ENCODE data around the gene ITPR3.

ITPR3 gene

GRCh38 chr6:33727932-33728331 lies 106.8 kb downstream of the ITPR3 start:
- in situ Hi-C loops (cut with HindIII; ENCODE audit: low sequenced_read_pairs), result no loop called here

- in situ Hi-C loops (cut with HindIII; ENCODE audit: low sequenced_read_pairs), result no loop called here
These were observed 107.3 kb downstream of the ITPR3 start for GRCh38 chr6:33728438-33728837.

DNA sequence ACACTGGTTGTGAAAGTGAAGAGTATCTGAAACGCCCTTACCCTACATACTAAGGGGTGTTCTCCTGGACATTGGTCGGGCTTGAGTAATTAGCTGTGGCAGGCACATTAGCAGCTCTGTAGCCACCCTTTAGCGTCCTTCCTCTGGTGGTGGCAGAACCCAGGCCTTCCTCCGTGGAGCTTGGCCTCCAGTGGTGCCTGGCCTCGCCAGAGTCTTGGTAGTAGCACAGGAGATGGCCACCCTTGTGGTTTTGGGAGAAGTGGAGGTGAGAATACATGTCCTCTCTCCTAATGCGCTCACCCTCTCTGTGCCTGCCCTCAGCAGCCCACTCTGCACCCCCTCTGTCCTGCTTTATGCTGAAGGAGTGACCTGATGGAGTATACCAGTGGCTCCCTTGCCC lies 107.9 kb downstream of the ITPR3 start:
- in situ Hi-C loops (cut with HindIII; ENCODE audit: low sequenced_read_pairs), result no loop called here

- in situ Hi-C loops (cut with HindIII; ENCODE audit: low sequenced_read_pairs), result no loop called here
These were observed 109.5 kb downstream of the ITPR3 start for GRCh38 chr6:33730611-33731010.

DNA sequence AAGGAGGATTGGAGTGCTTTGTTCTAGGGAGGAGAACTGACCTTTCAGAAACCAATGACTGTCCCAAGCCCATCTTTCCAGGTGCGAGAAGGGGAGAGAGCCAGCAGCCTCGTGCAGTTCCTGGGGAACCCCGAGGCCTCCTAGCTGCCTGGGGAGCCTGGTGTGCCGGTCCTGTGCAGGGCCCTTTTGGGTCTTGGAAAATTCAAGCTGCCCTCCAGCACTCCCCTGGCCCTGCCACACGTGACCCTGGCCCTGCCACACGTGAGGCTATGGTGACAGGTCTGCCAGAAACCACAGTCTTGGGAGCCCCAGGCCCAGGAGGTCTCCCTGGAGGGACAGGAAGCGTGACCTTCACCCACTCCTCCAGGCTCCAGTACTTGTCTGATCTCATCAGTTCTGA lies 109.9 kb downstream of the ITPR3 start:
- in situ Hi-C loops (cut with HindIII; ENCODE audit: low sequenced_read_pairs), result no loop called here

DNA sequence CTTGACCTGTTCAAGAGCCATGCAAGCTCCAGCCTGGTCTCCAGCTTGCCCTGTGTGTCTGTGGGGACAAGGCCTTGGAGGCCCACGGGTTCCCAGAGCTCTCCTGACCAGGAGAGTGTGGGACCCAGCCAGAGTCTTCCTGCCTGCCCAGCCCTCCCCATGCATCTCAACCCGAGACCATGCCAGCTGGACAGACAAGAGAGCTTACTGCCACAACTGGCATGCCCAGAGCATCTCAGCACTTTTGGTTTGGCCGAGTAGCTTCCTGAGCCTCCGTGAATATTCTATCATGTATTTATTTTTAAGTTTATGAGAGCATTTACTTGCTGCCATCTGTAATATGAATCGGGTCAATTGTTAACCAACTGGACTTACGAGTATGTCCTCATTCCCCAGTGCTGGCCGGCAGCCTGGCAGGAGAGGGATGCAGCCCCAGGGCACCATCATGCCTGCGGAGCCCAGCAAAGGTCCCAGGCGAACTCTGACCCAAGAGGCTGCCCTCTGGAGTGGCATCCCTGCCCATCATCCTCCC lies 110.7 kb downstream of the ITPR3 start:
- in situ Hi-C loops (cut with HindIII; ENCODE audit: low sequenced_read_pairs), result no loop called here

DNA sequence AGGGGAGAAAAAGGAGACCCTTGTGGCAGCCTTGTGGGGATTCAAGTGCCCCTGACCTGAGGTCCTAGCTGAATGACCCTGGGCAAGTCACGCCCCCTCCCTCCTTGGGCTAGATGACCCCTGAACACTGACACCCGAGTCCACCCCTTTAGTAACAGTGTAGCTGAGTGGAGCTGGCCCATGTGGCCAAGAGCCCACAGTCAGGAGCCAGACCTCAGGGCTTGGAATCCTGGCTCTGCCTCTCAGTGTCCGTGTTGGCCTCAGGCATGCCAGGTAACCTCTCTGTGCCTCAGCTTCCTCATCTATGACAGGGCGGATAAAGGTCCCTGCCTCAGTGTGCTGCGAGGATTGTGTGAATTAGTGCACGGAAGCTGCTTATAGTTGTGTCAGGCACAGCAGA lies 111.3 kb downstream of the ITPR3 start:
- in situ Hi-C loops (cut with HindIII; ENCODE audit: low sequenced_read_pairs), result no loop called here

DNA sequence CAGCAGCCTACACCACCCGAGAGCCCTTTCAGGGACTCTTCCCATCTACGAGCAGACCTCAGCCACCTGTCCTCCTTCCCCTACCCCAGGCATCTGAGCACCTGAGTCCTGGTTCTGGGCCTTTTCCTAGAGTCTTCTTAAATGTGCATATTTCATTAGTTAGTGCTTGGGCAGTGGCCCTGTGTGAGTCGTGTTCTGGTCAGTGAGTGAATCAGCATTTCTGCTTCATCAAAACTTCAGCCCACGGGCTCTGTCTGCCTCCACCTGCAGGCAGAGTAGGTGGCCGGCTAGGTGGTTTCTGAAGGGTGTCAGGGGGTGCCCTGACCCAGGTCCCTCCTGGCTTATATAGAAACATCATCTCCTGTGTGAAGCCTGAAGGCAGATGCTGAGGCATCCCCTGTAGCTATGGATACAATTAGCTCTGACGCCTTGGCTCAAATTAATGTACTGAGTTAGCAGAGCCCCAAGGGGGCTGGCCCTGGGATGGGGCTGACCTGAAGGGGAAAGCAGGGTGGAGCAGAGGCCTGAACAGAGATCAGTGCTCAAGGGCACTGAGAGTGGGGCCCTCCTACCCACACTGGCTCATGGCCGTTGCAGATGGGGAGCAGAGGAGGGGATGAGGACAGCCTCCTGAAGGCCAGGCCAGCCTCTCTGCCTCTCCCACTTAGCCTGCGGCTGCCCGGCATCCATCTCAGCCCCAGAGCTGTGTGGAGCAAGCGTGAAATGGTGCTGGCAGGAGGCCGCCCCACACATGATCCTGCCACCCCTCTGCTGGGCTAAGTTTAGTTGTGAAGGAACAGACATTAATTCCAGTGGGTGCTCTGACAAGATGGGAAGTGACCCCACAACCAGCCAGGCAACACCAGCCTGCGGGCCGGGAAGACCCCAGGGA lies 111.9 kb downstream of the ITPR3 start:
- in situ Hi-C loops (cut with HindIII; ENCODE audit: low sequenced_read_pairs), result no loop called here

- in situ Hi-C loops (cut with HindIII; ENCODE audit: low sequenced_read_pairs), result no loop called here
These were observed 112.5 kb downstream of the ITPR3 start for GRCh38 chr6:33733709-33734007.

DNA sequence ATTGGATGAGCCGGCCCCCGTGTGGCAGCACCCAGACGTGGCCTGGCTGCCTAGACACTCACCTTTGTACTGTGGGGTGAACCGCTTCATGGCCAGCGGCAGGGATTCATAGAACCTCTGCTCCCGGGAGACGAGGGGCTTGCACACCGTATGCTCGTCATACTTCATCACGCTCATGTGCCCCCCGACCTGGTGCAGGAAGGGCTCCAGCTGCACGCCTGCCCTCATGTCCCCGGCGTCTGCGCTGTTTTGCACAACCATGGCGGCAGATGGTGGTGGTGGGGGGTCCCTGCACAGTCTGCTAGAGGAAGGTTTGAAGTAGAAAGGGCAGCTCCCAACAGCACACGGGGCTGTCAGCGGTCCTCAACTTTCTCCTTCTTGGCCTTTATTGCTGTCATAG lies 114.1 kb downstream of the ITPR3 start:
- in situ Hi-C loops (cut with HindIII; ENCODE audit: low sequenced_read_pairs), result no loop called here

DNA sequence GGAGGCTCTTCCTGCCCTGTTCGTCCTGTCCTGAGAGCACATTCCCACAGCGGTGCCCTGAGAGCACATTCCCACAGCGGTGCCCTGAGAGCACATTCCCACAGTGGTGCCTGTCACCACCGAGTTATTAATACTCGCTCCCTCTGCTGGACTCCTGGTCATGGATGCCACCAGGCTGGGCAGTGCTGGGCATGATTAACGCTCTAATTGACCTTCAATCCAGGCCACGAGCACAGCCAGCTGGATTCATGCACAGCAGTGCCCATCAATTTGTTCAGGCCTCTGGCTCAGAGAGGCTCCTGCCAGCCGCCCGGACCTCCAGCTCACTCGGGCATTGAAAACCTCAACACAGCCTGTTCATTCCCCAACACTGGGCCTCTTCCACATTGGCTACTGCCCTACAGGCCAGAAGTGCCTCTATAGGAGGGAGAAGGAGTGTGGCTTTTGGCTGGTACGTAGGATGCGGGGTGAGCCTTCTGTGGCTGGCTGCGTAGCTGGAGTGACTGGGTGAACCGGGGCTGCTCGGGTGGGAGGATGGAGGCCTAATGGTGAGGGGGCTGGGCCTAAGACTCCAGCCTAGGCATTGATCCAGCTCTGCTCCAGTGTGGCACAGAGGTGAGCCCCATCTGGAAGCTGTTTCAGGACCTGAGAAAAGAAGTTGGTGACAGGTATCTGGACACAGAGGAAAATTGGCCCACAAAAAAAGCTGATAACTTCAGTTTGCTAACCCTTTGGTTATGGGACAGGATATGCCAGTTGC lies 116.3 kb downstream of the ITPR3 start:
- in situ Hi-C loops (cut with HindIII; ENCODE audit: low sequenced_read_pairs), result no loop called here

- in situ Hi-C loops (cut with HindIII; ENCODE audit: low sequenced_read_pairs), result no loop called here
These were observed 117.0 kb downstream of the ITPR3 start for GRCh38 chr6:33738153-33738552.

DNA sequence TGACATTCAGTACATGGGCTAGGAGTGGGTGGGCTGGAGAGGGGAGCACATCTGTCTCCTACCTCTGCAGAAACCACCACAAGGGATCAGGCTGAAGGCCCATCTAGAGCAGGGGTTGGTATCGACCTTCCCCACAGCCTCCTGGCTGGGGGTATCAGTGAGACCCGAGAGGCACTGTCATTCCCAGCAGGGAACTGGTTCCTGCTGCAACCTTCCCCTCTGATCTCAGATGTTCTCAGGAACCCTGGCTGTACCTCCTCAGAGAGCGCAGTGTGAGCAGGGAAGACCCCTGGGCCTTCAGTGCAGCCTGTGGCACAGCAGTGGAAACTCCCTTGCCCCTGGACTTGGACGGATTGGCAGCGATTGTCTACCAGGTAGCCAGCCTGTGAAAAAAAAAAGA lies 117.8 kb downstream of the ITPR3 start:
- in situ Hi-C loops (cut with HindIII; ENCODE audit: low sequenced_read_pairs), result no loop called here

DNA sequence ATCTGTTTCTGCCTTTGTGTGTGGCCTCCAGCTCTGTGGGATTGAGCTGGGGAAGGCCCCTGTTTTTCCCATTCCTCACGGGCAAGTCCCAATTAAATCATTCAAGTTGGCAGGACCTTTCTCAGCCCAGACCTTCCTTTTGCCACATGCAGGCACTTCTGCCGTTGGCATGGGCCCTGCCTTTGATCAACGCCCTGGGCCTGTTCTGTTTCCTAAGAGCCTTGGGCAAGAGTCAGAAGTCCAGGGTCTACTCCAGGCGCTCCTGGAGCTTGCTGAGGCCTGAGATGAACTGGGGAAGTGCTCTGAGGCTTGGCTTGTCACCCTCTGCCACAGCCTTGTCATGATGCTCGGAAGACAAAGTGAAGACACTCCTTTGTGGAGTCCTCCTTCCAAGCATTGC lies 118.4 kb downstream of the ITPR3 start:
- in situ Hi-C loops (cut with HindIII; ENCODE audit: low sequenced_read_pairs), result no loop called here

DNA sequence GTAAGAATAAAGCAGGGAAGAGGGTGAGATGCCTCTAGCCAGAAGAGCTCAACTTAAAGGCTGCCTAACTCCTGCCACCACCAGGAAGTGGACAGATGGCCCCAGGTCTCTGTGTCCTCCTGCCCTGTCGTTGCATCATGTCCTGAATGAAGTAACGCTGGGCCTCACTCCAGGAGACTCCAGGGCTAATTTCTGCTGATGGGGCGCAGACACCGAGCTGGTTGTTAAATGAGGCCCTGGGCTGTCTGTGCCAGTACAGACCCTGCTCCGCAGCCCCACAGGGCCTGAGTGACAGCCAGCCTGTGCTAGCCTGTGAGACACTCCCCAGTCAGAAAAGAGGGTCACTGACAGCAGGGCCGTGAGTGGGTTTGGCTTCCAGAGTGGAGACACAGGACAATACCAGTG lies 119.1 kb downstream of the ITPR3 start:
- in situ Hi-C loops (cut with HindIII; ENCODE audit: low sequenced_read_pairs), result no loop called here

DNA sequence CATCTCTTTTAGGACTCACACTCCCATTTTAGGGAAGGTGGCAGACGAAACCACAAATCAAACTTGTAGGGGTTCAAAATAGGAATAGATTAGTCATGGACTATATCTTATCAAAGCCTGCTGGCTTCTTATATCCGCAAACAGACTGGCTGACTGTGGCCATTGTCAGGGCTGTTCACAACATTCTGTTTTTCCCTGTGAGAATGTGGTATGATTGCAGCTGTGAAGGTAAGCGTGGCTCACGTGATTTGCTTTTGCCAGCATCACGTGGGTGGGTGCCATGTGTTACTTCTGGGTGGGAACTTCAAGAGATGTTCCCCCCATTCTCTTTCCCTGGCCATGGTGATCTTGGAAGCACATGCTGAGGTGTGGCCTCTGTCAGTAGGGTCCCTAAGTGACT lies 119.7 kb downstream of the ITPR3 start:
- in situ Hi-C loops (cut with HindIII; ENCODE audit: low sequenced_read_pairs), result no loop called here

GRCh38 chr6:33742092-33742491 lies 121.0 kb downstream of the ITPR3 start:
- in situ Hi-C loops (cut with HindIII; ENCODE audit: low sequenced_read_pairs), result no loop called here

DNA sequence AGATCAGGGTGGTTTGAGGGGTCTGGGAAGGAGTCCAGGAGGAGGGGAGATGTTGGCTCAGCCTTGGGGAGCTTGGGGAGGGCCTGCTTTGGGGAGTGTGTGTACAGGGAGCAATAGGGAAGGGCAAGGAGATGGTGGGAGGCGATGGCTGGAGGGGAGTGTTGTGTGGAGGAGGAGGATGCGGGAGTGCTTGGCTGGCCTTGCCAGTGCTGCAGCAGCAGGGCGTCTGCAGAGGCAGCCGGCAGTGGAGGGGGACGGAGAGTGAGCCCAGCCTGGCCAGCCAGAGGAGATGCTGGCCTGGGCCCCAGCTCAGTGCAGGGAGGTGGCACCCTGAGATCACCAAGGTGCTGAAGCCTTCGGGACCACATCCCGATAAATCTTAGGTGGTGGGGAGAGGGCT lies 121.7 kb downstream of the ITPR3 start:
- in situ Hi-C loops (cut with HindIII; ENCODE audit: low sequenced_read_pairs), result no loop called here

DNA sequence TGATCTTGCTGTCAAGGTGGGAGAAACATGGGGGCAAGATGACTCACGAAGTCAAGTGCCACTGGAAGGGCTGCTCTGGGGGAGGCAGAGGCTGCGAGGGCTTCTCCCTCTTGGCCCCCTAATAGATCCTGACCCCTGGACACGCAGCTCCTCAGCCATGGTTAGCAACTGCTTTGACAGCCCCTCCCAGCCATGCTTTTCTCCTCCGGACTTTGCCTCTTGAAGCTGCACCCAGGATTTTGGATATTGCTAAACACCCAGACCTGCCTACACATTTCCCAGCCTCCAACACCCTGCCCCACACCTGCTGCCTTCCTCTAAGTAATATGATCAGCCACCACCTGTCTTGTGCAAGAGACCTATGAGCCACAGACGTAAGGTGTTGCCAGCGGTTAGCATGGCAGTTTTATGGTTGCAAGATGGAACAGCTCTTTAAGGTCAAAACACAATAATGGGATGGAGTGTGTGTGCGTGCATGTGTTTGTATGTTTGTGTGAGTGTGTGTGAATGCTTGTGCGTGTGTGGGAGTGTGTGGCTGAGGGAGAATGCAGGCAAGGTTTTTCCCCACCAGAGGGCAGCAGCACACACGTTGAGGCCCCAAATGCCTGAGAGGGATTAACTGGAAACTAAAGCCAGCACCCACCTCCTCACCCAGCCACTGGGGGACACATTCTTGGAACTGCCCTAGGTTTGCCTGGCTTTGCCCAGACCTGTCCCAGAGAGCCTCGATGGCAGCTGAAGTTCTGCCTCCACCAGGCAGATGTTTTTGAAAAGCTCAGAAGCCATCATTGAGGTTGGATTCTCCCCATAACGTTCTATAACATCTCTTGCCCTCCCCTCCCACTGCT lies 123.1 kb downstream of the ITPR3 start:
- in situ Hi-C loops (cut with HindIII; ENCODE audit: low sequenced_read_pairs), result no loop called here

DNA sequence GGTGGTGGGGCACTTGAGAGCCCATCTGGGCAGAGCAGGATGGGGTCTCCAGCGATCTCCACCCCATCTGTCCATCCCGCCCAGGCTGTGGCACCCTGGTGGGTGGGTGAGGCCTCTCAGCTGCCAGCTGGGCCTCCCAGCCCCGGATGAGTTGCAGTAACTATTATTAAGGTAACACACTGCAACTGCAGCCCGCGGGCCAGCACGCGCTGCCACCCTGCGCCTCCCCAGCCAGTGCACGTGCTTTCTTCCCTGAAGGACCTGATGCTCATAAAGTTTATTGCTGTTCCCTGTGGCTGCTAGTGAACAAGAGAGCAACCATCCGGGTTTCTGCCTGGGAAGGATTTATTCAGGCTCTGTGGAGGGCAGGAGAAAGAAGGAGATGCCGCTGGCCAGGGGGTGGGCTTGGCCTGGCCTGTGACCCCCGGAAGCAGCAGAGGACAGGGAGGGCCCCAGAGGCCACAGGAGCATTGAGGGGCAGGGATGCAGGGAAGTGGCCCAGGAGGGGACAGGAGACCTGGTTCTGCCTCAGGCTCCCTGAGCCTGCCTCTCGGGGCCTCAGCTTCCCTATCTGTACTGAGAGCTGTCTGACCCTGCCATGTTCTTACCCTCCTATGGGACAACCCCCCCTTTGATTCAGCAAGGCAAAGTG lies 123.9 kb downstream of the ITPR3 start:
- in situ Hi-C loops (cut with HindIII; ENCODE audit: low sequenced_read_pairs), result no loop called here

GRCh38 chr6:33745548-33745947 lies 124.4 kb downstream of the ITPR3 start:
- in situ Hi-C loops (cut with HindIII; ENCODE audit: low sequenced_read_pairs), result no loop called here
